ENCODE data around the gene CMBL.
"Not testable (repeated sequence)": the region's sequence is repeated elsewhere in the genome, so short reads cannot be mapped to it uniquely, and the experiment has no call there.

CMBL gene

DNA sequence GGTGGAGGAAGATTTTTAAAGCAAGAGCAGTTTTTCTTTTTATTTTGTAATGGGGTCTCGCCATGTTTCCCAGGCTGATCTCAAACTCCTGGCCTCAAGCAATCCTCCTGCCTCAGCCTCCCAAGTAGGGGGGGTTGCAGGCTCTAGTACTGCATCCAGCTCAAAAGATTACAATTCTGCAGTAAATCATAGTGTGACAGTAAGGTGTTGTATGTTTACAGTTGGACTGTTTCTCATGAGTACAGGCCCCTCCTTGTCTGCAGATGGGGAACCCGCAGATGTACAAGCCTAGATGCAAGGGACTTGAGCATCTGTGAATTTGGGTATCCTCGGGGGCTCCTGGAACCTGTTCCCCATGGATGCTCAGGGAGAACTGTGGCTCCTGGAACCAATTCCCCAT is 54.3 kb downstream of the CMBL start:
- DNase-seq, result no peak

DNA sequence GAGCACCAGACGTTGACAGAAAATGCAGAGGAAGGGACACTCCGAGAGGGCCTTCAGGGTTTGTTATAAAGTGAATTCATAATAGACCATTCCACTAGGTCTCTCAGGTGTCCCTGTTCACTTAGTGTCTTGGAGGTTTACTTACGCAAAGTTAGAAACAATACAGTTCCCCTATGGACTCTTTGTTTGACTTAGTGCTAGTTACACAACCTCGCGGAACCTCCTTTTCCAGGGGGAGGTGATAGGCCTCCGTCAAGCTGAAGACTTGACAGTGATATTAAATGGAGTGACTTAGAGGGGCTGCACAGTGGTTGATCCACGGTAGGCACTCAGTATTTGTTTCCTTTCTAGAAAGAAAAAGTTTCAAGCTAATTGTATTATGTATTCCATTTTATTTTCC is 56.3 kb downstream of the CMBL start:
- no peak for DNase-seq

GRCh38 chr5:10250806-10251276 is 56.9 kb downstream of the CMBL start:
- DNase-seq, result no peak

- DNase-seq, result peak; percentile 97
Measured at GRCh38 chr5:10249948-10250805, 57.5 kb downstream of the CMBL start, which contains the start of gene CCT5. TSS of gene CCT5 (plus strand) at chr5:10250280. CDS start at chr5:10250341, 61 bp downstream.

DNA sequence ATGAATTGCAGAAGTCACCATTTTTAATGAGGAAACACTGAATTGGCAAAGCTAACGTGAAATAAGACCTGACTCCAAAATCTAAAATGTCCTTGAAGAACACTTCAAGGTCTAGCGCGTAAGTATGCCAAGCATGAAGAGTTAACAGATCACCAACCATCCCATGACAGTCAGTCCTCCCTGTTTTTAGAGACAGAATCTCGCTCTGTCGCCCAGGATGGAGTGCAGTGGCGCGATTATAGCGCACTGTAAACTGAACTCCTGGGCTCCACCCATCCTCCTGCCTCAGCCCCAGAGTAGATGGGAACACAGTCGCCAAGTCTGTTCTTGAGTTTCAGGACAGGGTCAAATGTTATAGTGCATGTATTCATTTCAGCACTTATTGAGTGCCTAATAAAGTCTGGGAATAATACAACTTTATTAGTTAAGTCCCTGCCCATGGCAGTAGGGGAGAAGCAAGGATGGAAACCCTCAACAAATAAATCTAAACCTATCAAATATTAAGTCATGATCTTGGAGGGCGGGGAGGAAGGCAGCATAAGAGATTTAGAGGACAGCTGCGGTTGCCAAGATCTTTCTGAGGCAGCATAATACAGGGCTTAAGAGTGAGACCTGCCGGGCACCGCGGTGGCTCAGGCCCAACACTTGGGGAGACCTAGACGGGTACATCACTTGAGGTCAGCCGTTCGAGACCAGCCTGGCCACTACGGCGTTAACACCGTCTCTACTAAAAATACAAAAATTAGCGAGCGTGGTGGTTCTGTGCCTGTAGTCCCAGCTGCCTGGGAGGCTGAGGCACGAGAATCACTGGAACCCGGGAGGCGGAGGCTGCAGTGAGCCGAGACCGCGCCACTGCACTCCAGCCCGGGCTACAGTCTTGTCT is 59.1 kb downstream of the CMBL start:
- no peak for DNase-seq

GRCh38 chr5:10247217-10247616 is 60.5 kb downstream of the CMBL start:
- not testable (repeated sequence) for DNase-seq

DNA sequence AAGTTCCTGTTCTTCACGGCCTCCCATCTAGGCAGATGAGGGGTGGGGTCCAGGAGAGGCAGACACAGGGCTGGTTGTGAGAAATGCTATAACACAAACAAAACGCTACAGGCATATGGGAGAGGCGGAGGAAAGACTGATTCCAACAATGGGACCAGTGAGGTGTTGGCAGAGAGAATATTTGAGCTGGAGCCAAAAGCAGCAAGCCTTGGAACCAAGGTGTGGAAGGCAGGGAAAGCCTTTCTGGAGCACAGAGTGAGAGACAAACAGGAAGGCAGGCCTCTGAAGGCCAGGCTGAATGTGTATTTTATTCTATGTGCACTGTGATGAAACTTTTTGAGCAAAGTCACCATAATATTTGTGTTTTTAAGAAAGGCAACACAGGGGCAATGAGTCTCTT is 60.9 kb downstream of the CMBL start:
- DNase-seq, result no peak

GRCh38 chr5:10244342-10244944 is 63.3 kb downstream of the CMBL start:
- no peak for DNase-seq

- DNase-seq, result no peak
Measured at GRCh38 chr5:10243660-10244240, 64.0 kb downstream of the CMBL start.

GRCh38 chr5:10235350-10235749 is 72.4 kb downstream of the CMBL start:
- DNase-seq, result no peak

GRCh38 chr5:10233505-10233904 is 74.2 kb downstream of the CMBL start:
- DNase-seq, result peak; percentile 56

DNA sequence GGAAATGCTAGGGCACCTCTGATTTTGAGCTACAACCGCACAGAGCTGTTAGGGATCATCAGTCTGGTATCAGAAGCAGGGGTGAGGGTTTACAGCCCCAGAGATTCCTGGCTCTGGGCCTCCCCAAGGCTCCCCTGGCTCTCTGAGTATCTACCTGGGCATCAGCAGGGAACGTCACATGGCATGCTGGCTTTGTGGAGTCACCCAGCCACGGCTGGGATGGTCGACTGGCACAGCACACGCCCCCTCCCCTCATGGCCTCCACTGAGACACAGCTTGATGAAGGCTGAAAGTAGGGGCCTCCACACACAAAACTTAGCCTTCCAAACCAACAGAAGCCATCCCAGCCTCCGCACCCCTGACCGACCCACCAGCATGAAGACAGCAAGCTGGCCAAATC is 74.7 kb downstream of the CMBL start:
- no peak for DNase-seq

DNA sequence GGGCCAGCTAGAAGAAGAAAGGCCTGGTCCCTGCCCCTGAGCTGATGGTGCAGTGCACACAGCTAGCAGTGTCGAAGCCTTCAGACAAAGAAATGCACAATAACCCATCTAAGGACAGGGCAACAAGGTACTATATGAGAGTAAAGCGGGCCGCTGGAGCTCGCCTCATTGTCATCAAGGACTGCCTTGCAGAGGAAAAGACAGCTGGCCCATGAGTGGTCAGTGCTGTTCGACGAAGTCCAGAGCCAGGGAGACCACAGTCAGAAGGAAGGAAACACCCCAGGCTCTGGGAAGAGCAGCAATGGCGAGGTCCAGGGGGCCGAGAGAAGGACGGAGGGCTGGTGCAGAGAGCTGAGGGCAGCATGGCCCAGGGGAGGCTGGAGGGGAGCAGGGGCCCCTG is 75.3 kb downstream of the CMBL start:
- no peak for DNase-seq

- no peak for DNase-seq
Measured at GRCh38 chr5:10229306-10230048, 78.2 kb downstream of the CMBL start.

DNA sequence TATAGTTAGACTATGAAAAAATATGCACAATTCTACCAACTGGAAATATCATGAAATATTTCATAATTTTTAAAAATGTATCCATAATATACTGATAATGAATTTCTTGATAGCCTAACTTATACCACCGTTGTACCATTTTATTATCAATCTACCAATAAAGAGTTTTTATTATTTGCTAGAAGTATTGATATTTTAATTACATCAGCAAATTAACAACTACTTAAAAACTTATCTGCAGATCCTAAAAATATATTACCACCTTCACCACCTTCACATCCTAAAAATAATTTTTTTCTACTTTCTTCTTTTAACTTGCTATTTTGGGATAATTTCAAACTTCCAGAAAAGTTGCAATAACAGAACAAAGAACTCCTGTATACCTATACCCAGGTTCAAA is 79.4 kb downstream of the CMBL start:
- DNase-seq, result no peak

Data from femur (tissue), 1 donor.